ENCODE measurements around the gene TMEM120B.

The TMEM120B gene

DNA sequence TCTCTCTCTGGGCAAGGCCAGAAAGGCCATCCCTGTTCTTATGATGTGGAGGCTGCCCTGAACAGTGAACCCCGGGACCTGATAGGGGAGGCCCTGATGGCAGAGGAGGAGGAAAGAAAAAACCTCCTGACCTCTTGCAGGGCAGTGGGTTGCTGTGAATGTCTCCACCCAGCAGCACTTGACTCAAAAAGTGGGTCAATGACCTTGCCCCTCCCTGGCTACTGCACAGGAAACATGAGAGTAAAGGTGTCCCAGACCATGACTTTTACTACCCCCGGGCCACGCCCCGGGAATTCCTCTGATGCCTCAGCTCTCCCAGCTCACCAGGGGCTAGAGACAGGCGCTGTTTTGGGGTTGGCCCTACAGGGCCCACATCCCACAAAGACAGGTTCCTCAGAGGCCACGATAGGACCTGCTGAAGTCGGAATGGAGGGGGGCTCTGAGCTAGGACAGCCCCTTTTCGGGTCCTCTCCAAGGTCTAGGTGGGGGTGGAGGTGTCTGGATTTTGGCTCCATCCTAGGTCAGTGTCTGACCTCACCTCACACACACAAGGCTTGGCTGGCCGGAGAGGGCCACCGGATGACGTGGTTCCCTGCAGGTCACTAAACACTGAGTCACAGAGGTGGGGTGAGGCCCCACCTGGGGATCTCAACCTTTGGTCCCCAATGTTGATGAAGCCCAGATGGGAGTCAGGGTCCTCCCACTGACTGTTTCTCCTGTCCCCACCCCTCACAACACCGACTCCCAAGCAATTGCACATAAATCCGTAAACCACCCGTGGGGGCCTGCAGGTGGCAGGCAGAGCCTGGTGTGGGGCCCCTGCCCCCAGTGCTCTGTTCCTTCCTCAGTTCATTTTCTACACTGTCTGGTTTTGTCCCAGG, 79.4 kb downstream of the TMEM120B start:
- peaks cover 46% of the 10 kb centered on the region for H3K4me1 Mint-ChIP-seq
- H3K27ac Mint-ChIP-seq: peak overlapping the region; percentile 98
- ATAC-seq (ENCODE audit: low read depth) (no peak), DNase-seq (ENCODE audit: low spot score in 2 of 2) (no peak)
- H3K27me3 Mint-ChIP-seq: no peaks in the 10 kb centered on the region
- peak overlapping the region; percentile 88 for H3K4me3 Mint-ChIP-seq
- peaks cover 6% of the 10 kb centered on the region for H3K36me3 Mint-ChIP-seq
- H3K9me3 Mint-ChIP-seq: no peaks in the 10 kb centered on the region

DNA sequence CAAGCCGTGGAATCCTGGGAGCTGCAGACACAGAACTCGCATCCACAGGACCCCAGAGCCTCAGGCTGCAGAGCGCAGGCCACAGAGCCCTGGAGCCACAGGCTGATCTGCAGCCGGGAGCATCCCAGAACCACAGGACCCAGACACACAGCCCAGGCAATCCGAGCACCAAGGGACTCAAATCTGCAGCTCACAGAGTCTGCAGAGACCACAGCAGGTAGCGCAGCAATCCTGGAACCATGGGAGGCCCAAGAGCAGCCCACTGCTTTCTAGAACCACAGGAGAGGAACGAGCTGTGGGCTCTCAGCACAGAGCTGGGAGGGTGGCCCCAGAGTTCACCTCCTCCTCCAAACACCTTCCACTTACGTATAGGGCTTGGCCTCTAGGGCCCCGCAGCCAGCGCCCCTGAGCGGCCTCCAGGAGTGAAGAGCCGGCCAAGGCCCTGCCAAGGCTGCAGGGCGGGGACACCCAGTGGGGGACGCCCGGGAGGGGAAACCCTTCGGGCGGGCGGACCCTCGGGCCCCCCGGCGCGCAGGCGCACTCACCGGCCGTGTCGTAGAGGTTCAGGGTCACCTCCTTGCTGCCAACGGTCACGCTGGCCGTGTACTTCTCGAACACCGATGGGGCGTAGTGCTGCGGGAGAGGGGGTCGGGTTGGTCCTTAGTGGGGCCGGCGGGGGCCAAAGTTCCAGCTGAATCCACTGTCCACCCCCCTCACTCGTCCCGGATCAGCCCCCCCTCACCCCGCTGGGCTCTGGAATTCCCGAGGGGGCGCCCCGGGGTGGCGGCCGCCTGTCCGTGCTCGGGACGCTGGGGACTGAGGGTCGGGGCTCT, 80.3 kb downstream of the TMEM120B start:
- no peaks in the 10 kb centered on the region for H3K27me3 Mint-ChIP-seq
- peak; percentile 64 to 66 for DNase-seq (ENCODE audit: low spot score in 2 of 2)
- ATAC-seq (ENCODE audit: low read depth): peak; percentile 28
- H3K9me3 Mint-ChIP-seq: no peaks in the 10 kb centered on the region
- peak overlapping the region; percentile 87 for H3K27ac Mint-ChIP-seq
- peaks cover 43% of the 10 kb centered on the region for H3K4me1 Mint-ChIP-seq
- peak overlapping the region; percentile 88 for H3K4me3 Mint-ChIP-seq
- peaks cover 6% of the 10 kb centered on the region for H3K36me3 Mint-ChIP-seq

DNA sequence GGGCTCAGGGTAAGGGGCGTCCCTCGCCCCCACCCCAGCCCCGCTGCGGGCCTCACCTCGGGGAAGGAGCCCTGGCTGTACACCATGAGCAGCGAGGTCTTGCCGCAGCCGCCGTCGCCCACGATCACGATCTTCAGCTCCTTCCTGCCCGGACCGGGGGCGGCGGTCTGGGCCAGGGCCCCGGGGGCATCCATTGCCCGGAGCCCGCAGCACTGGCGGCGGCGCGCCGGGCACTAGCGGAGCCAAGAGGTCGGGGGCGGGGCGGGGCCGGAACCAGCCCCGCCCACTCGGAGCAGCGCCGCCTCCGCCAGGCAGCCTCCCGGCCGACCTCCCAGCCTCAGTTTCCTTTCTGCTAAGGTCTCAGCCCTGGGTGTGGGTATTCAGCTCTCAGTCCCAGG, 80.9 kb downstream of the TMEM120B start, which contains the start of gene RHOF:
RHOF (minus strand) TSS at position 249 of the 398 bp plus-strand sequence; CDS start at position 194, 55 bp downstream.
- Mint-ChIP-seq H3K36me3 (peaks cover 6% of the 10 kb centered on the region), H3K9me3 (no peaks in the 10 kb centered on the region), H3K4me3 (peak within 1 kb of the TSS; percentile 88), H3K4me1 (peaks cover 42% of the 10 kb centered on the region), H3K27ac (peak within 1 kb of the TSS; percentile 87), H3K27me3 (no peaks in the 10 kb centered on the region)
- DNase-seq (ENCODE audit: low spot score in 2 of 2) (no peak), ATAC-seq (ENCODE audit: low read depth) (peak; percentile 9)

DNA sequence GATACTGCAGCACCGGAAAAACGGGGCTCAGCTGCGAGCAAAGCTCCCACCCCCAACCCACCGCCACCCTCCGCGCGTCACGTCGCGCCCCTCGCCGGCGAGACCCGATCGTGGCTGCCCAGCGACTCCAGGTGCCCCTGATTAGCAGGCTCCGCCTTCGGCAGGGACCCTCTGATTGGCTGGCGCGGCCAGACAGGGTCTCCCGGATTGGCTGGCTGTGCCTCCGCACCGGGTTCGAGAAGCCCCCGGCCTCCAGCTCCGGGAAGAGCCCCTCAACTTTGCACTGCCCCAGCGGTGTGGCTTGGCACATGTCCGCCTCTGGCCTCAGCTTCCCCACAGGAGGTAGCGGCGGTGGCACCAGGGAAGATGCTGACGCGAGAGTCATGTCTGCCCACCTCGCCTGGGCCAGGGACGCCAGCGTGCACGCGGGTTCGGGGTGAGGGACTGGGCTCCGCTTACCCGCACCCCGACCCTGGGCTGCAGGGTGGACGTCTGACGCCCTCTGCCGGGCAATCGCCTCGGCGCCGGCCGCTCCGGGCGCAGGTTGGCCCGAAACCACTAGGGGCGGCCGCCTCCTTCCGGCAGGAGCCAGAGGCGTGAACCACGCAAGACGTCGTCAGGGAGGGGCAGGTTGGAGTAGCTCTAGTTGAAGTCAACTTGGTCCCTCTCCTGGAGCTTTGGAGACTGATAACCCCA, 81.4 kb downstream of the TMEM120B start:
- Mint-ChIP-seq H3K36me3 (peaks cover 6% of the 10 kb centered on the region), H3K4me3 (peak overlapping the region; percentile 88), H3K27me3 (no peaks in the 10 kb centered on the region)

DNA sequence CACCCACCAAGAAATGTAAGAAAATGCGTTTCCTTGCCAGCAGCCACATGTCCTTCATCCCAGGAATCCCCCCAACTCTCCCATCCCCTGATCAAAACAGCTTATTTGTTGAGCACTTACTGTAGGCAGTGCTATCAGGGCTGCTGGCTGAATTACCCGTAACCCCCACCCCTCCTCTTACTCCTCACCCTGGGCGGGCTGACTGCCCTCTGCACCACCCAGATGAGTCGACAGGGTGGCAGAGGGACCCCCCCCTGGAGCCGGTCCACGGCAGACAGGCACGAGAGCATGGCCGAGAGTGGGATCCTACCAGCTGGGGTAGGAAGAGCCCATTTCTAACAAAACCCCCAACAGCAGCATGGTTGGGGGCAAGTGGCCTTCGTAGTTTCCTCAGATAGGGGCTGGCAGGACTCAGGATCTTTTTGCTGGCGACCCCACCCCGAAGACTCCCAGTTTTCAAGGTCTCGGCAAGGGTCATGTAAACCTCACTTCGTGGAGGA, 82.0 kb downstream of the TMEM120B start:
- Mint-ChIP-seq H3K27me3 (no peaks in the 10 kb centered on the region), H3K4me1 (peaks cover 43% of the 10 kb centered on the region), H3K27ac (peak overlapping the region; percentile 87), H3K9me3 (no peaks in the 10 kb centered on the region), H3K36me3 (peaks cover 6% of the 10 kb centered on the region), H3K4me3 (peak overlapping the region; percentile 88)
- ATAC-seq (ENCODE audit: low read depth) (peak; percentile 4), DNase-seq (ENCODE audit: low spot score in 2 of 2) (no peak)

More for the DNA sequence above, 81.4 kb downstream of the TMEM120B start:
- Mint-ChIP-seq H3K9me3 (no peaks in the 10 kb centered on the region), H3K27ac (peak overlapping the region; percentile 87), H3K4me1 (peaks cover 44% of the 10 kb centered on the region)
- ATAC-seq (ENCODE audit: low read depth): peak; percentile 57
- peak; percentile 98 to 99 for DNase-seq (ENCODE audit: low spot score in 2 of 2)

DNA sequence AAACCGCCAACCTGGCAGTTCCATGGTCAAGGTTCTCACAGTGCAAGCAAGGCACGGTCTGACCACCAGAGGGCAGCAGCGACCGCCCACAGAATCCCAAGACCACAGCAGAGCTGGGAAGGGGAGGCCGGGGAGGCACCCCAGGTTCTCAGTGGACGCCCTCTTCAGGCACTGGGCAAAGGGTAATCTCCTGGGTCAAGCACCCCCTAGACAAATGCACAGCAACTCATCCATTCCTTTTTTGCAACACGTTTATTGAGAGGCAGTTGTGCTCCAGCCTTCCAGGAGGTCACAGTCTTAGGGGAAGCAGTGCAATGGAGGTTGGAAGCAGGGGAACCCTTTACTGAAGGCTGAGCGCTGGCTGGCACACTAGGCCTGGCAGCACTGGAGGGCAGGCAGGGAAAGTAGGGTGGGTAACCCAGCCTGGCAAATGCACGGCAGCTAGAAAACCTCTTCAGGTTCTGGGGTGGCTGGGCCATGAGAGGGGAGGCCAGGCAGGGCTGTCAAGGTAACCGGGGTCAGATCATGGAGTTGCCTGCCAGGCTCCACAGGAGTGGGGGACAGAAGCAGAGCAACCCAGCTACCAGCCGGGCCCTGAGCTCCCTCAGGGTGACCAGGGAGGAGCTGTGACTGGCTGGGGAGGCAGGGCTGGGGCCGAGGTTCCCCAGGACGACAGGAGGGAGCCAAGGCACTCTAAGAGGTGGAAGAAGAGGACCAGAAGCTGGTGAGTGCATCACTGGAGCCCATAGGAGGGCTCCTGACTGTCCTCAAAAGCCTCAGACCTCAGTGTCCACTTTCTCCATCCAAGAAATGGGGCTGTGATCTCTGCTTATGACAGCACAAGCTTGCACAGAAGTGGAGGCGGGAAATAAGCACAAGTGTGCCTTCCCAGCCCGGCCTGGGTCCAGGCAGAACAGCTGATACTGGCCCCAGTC, 82.7 kb downstream of the TMEM120B start:
- ATAC-seq (ENCODE audit: low read depth) (peak; percentile 15), DNase-seq (ENCODE audit: low spot score in 2 of 2) (peak; percentile 80 to 95)
- H3K4me1 Mint-ChIP-seq: peaks cover 37% of the 10 kb centered on the region
- H3K36me3 Mint-ChIP-seq: peaks cover 6% of the 10 kb centered on the region
- peak overlapping the region; percentile 88 for H3K4me3 Mint-ChIP-seq
- H3K27ac Mint-ChIP-seq: peak overlapping the region; percentile 87
- H3K27me3 Mint-ChIP-seq: no peaks in the 10 kb centered on the region
- H3K9me3 Mint-ChIP-seq: no peaks in the 10 kb centered on the region

DNA sequence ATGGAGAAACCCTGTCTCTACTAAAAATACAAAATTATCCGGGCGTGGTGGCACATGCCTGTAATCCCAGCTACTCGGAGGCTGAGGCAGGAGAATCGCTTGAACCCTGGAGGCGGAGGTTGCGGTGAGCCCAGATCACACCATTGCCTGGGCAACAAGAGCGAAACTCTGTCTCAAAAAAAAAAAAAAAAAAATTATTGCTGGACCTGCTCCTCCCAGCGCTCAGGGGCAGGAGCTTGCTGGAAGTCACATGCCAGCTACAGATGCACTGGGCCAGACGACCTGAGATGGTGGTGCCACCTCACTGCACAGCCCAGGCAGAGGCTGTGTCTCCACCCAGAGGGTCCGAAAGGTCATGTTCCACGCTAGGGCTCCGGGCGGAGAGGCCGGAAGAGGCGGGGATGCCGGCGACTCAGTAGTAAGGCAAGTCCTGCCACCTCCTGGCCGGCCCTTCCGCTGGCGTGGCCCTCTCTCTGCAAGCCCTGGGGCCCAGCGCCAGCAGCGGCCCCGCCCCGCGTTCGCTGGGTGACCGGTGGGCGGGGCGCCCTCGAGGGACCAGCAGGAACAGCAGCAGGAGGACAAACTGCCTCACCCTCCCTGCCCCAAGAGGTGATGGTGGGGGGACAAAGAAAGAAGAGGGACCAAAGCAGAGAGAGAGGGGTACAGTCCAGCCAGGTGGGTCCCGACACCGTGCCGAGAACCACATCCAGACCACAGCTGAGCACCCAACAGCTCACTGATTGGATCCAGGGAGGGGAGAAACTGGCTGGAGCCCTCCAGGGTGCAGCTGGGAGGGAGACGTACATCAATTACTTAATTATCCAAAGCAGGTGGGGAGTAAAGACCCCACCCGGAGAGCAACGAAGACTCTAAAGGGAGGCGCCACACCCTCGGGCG, 84.6 kb downstream of the TMEM120B start:
- Mint-ChIP-seq H3K4me3 (no peak overlapping the region), H3K27ac (peak overlapping the region; percentile 28), H3K4me1 (peaks cover 31% of the 10 kb centered on the region), H3K27me3 (no peaks in the 10 kb centered on the region), H3K36me3 (peaks cover 3% of the 10 kb centered on the region), H3K9me3 (no peaks in the 10 kb centered on the region)
- ATAC-seq (ENCODE audit: low read depth) (no peak), DNase-seq (ENCODE audit: low spot score in 2 of 2) (no peak)

DNA sequence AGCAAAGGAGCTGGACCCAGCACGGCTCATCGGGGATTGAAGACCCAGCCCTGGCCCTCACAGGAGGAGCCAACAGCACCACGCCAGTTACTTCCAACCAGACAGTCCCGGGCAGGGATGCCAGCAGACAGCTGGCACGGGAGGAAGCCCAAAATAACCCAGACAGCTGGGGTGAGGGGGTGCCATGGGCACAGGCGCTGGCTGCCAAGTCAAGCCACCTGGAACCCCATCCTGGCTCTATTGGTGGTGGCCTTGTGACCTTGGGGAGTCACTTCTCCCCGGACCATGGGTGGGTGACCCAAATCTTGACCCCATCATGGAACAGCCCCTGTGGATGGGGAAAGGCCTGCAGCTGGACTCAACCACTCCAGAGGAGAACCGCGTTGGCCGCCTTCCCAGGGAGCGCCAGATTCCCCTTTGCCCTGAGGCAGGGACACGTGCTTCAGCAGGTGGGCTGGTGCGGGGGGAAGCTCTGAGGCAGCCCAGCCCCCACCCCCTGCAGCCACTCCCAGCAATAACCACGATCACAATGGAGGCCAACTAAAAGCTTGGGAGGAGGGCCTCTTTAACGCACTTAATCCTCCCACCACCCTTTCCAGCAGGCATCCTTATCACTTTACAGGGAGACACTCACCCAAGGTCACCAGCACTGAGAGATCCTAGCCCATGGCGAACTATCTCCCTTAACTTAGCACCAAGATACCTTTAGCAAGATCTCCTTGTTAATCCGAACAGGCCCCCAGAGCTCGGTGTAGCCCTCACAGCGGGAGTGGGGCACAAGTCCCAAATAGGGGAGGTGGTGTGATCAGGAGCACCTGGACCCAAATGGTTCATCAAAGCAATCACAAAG, 85.6 kb downstream of the TMEM120B start:
- Mint-ChIP-seq H3K4me3 (peak overlapping the region; percentile 33), H3K36me3 (peaks cover 3% of the 10 kb centered on the region), H3K27ac (no peak overlapping the region), H3K9me3 (no peaks in the 10 kb centered on the region), H3K4me1 (peaks cover 31% of the 10 kb centered on the region), H3K27me3 (no peaks in the 10 kb centered on the region)
- DNase-seq (ENCODE audit: low spot score in 2 of 2) (no peak), ATAC-seq (ENCODE audit: low read depth) (no peak)

DNA sequence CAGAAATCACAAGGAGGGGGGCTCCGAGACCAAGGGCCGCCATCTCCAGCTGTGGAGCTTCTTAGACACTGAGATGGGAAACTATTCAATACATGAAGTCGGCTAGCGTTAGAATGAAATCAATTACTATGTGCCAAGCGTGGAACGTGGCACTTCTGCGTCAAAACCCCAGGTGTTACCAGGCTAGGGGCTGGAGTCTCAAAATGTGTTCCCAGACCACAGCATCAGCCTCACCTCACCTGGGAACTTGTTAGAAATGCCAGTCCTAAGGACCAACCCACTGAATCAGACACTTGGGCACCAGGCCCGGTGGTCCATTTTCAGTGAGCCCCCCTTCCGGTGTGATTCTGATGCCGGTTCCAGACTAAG, 86.2 kb downstream of the TMEM120B start:
- ATAC-seq (ENCODE audit: low read depth) (no peak), DNase-seq (ENCODE audit: low spot score in 2 of 2) (no peak)
- H3K4me1 Mint-ChIP-seq: peaks cover 31% of the 10 kb centered on the region
- H3K27me3 Mint-ChIP-seq: no peaks in the 10 kb centered on the region
- H3K4me3 Mint-ChIP-seq: peak overlapping the region; percentile 80
- H3K27ac Mint-ChIP-seq: no peak overlapping the region
- peaks cover 3% of the 10 kb centered on the region for H3K36me3 Mint-ChIP-seq
- no peaks in the 10 kb centered on the region for H3K9me3 Mint-ChIP-seq

DNA sequence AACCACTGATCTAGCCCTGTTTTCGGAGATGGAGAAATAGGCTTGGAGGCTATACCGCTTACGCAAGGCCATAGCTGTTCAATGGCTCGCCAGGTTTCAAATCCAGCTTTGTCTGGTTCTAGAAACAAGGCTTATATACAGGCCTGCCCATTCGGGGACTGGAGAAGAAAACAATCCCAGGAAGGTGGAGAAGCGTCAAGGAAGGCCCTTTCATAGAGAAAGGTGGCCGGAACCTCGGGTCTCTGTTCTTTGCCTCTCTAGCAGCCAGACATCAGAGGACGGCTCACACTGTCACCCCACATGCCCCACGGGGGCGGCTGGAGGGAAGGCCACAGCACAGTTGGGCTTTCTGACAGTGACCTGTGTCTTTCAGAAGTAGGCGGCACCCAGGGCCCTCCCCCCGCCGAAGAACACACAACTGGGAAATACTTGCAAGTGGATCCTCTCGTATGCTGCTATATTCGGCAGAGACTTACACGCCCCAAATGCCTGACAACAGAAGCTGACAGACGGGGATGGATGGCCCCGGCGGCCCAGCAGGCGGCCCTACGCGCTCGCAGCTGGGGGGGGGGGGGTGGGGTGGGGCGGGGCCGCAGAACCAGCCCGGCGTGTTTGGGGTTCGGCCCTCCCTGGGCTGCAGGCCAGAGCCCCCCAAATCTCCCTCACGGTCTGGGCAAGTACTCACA, 86.7 kb downstream of the TMEM120B start:
- peak overlapping the region; percentile 80 for H3K4me3 Mint-ChIP-seq
- ATAC-seq (ENCODE audit: low read depth) (peak; percentile 19), DNase-seq (ENCODE audit: low spot score in 2 of 2) (peak in 1 of 2 donors; percentile 48)

More for the DNA sequence above, 86.7 kb downstream of the TMEM120B start:
- H3K9me3 Mint-ChIP-seq: no peaks in the 10 kb centered on the region
- peak overlapping the region; percentile 55 for H3K27ac Mint-ChIP-seq
- H3K4me1 Mint-ChIP-seq: peaks cover 29% of the 10 kb centered on the region
- H3K27me3 Mint-ChIP-seq: no peaks in the 10 kb centered on the region
- peaks cover 3% of the 10 kb centered on the region for H3K36me3 Mint-ChIP-seq

Measured in memory B cell (primary cell).